KOPT-K1 (cell line): ENCODE data around the gene TRAPPC14.

Experiments
- H3K27ac ChIP-seq: fragments of 200-600 bp; sonication (generic); 2 replicates; pipeline ENCODE4 v1.5.1; 2016; ENCODE audit warnings: antibody characterized with exemption, mild to moderate bottlenecking, low read depth, low read length; ENCODE audit not compliant: poor library complexity, severe bottlenecking
- H3K36me3 ChIP-seq: fragments of 200-600 bp; sonication (generic); 2 replicates; pipeline ENCODE4 v1.5.1; 2017; ENCODE audit warnings: antibody characterized with exemption, mild to moderate bottlenecking, low read length, moderate library complexity; ENCODE audit not compliant: insufficient read depth
- H3K9me3 ChIP-seq: fragments of 200-600 bp; sonication (generic); 2 replicates; pipeline ENCODE4 v1.5.1; 2017; ENCODE audit warnings: antibody characterized with exemption, low read length, mild to moderate bottlenecking; ENCODE audit not compliant: insufficient read depth, poor library complexity, severe bottlenecking

TRAPPC14 gene

GRCh38 chr7:100166317-100166940 is 7.9 kb upstream of the TRAPPC14 start:
- peak overlapping the region; percentile 66 for H3K27ac ChIP-seq
- H3K9me3 ChIP-seq = no peaks in the 10 kb centered on the region
- no peaks in the 10 kb centered on the region for H3K36me3 ChIP-seq

- Histone ChIP-seq H3K9me3 (no peaks in the 10 kb centered on the region), H3K36me3 (no peaks in the 10 kb centered on the region), H3K27ac (peak overlapping the region; percentile 43)
These were observed 5.3 kb upstream of the TRAPPC14 start for GRCh38 chr7:100163871-100164270.

GRCh38 chr7:100163006-100163531 is 4.5 kb upstream of the TRAPPC14 start:
- Histone ChIP-seq H3K9me3 (no peaks in the 10 kb centered on the region), H3K36me3 (no peaks in the 10 kb centered on the region), H3K27ac (peak overlapping the region; percentile 43)

GRCh38 chr7:100160067-100160466 is 1.5 kb upstream of the TRAPPC14 start:
- no peak overlapping the region for H3K27ac ChIP-seq

GRCh38 chr7:100159099-100159623 is 638 bp upstream of the TRAPPC14 start:
- Histone ChIP-seq H3K27ac (peak overlapping the region; percentile 84), H3K36me3 (peaks cover 34% of the 10 kb centered on the region), H3K9me3 (no peaks in the 10 kb centered on the region)

More at GRCh38 chr7:100160067-100160466, 1.5 kb upstream of the TRAPPC14 start:
- peaks cover 25% of the 10 kb centered on the region for H3K36me3 ChIP-seq
- H3K9me3 ChIP-seq = no peaks in the 10 kb centered on the region

DNA sequence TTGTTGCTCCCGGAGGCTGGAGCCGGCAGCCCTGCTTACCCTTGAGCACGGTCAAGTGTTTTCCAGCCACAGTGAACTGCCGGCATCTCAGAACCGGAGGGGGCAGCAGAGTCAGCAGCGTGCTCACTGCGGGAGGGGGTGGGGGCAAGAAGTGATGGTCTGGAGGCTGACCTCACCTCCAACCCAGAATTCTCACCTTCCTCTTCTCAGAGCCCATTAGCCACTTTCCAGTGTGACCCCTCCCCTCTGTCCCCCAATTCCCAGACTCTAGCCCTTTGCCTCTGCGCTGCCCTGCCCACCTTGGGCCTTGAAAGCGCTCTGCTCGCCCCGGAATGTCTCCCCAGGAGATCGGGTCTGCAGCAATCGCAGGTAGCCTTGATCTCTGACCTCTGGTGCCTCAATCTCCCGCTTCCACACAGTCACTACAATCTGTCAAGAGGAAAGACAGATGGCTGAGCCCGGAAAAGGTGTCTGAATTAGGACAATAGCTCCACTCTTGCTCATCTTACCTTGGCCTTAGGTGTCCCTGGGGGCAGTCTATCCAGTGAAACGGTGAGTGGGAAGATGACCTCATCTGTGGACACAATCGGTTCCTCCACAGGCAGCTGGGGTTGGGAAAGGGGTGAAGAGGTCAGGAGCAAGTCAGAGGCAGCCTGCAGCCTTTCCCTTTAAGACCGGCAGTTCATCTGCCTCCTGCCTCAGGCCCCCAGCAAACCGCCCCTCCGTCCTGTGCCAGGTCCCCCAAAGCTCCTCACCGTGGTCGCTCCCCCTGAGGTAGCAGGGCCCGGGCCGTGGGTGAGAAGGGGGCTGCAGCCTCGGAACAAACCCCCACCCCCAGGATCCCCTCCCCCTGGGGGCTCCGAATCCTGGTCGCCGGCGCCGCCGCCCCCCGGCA is 942 bp downstream of the TRAPPC14 start:
- Histone ChIP-seq H3K27ac (peak overlapping the region; percentile 84), H3K36me3 (peaks cover 50% of the 10 kb centered on the region), H3K9me3 (no peaks in the 10 kb centered on the region)

GRCh38 chr7:100157069-100157333 is 1.5 kb downstream of the TRAPPC14 start:
- H3K36me3 ChIP-seq = peaks cover 56% of the 10 kb centered on the region
- H3K9me3 ChIP-seq = no peaks in the 10 kb centered on the region
- H3K27ac ChIP-seq = peak overlapping the region; percentile 84

DNA sequence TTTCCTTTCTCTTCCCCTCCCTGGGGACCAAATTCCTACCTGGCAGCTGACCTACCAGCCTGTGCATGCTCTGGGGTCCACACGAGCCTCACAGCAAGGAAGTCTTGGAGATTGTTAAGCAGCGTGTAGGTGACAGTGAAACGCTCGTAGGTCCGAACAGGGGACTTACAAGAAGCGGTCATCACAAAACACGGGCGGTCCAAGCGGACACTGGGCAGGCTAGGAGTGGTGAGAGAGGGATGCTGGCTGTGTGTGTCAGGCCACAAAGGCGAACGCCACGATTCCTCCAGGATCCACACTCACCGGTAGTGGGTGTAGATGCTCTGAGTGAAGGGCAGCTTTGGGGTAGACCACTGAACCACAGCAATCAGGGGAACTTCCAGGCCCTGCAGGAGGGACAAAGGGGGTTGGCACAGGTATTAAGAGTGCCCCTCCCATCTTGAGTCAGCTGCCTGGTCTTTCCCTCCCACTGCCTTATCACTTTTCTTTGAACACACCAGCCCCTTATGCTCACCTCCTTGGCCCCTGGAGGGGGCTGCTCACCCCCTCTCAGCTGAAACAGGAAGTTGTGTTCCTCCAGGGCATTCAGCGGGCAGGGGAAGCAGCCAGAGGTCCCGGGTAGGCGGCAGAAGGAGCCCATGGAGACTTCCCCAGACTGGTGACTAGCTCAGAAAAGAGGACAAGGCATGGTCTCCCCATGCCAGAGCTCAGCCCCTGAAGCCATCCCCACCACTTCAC is 2.0 kb downstream of the TRAPPC14 start:
- Histone ChIP-seq H3K27ac (peak overlapping the region; percentile 84), H3K9me3 (no peaks in the 10 kb centered on the region), H3K36me3 (peaks cover 61% of the 10 kb centered on the region)

DNA sequence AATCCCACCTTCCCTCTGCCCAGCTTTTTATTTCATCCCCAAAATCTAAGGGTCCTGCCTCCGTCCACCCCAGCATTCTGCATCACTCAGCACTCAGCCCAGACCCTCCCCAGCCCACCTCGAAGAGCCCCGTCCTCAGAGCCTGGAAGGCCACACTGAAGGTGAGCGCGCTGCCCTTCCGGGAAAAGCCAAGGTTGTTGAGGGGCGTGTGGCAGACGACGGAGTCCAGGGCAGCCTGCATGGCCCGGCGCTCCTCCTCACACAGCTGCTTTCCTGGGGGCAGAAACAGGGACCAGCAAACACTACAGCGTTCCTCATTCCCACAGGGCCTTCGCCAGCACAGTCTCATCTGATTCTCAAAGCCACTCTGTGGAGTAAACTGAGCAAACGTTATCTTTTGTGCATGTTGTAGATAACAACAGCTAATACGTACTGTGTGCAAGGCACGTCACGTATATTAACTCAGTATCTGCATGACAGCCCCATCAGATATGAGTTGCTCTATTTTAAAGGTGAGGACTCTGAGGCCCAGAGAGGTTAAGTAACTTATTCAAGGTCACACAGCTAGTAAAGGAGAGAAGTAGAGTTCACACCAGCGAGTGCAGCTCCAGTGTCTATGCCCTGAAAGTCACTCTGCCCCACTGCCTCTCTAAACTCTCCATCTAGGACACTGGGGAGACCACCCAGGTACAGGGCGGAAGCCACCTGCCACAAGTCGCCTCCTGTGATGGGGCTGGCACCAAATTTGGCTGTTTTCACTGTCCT is 2.8 kb downstream of the TRAPPC14 start:
- Histone ChIP-seq H3K9me3 (no peaks in the 10 kb centered on the region), H3K27ac (peak overlapping the region; percentile 84), H3K36me3 (peaks cover 61% of the 10 kb centered on the region)

DNA sequence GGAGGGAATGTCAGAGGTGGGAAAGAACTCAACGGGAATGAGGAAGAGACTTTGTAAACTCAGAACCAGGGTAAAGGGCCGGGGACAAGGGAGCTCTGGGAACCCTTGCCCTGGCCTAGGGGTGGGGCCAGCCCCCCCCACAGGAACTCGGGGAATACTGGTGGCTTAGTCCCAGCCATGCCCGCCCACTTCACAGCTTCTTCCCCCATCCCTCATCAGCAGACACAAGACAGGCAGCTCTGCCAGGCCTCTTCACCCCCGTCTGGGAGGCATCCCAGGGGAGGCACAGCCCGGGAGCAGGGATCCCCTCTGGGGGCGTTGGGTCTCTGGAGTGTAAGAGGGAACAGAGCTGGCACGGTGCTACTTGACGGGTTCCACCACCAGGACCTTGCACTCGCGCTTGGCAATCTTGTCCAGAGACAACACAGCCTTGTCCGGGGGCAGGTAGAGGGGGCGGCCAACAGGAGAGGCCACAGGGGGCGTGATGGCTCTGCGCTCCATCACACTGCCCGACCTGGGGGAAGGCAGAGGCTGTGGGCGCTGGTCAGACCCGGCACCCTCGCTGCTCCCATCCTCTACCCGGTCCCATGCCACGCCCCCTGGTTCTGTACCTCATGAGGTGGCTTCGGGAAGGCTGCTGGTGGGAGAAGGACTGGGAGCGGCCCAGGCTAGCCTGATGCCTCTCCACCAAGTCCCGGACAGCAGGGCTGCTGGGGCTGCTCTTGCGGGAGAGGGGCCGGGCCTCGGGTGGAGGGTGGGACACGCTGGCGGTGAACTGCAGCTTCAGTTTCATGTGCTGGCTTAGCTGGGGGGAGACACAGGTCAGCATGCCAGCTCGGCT is 3.7 kb downstream of the TRAPPC14 start:
- H3K9me3 ChIP-seq = no peaks in the 10 kb centered on the region
- no peak overlapping the region for H3K27ac ChIP-seq
- peaks cover 61% of the 10 kb centered on the region for H3K36me3 ChIP-seq

- Histone ChIP-seq H3K36me3 (peaks cover 61% of the 10 kb centered on the region), H3K27ac (no peak overlapping the region), H3K9me3 (no peaks in the 10 kb centered on the region)
These were observed 4.6 kb downstream of the TRAPPC14 start for GRCh38 chr7:100153708-100154535.

GRCh38 chr7:100152937-100153666 is 5.4 kb downstream of the TRAPPC14 start:
- H3K27ac ChIP-seq = no peak overlapping the region
- H3K9me3 ChIP-seq = no peaks in the 10 kb centered on the region
- H3K36me3 ChIP-seq = peaks cover 61% of the 10 kb centered on the region
